ENCODE data around the gene NFAM1.

DNA sequence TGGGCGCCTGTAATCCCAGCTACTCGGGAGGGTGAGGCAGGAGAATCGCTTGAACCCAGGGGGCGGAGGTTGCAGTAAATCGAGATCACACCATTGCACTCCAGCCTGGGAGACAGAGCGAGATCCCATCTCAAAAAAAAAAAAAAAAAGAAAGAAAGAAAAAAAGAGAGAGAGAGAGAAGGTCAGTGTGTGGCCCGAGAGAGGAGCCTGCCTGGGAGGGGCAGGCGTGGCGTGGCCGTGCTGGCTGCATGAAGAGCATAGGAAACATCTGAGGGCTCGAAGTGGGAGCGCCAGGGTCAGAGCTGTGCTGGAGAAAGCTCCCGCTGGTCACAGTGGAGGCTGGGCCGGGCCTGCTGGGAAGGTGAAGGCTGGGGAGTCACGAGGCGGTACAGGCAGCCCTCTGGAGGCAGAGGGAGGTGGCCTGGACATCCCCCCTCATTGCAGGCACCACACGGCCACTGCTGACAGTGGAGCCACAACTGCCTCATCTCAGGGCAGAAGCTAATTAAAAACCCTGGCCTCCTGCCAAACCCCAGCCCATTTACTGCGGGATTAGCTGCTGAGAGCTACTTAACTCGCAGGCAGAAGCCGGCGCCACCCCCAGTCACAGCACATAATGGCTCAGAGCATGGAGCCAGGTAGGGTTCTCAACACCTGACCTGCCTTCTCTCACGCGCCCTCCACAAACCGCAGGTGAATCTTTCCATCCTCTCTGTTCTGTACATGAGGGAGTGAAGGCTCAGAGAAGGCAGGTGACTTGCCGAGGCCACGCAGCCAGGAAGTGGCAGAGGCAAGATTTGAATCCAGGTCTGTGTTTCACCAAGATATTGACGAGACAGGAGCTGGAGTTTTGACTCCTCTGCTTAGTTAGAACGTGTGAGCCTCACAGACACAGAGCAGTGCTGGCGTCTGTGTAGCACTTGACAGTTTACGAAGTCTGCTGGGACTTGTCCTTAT is 32.6 kb downstream of the NFAM1 start:
- TF ChIP-seq POLR2A (IDR thresholded peaks at IDR 0.05): no peak
- TF ChIP-seq, protein P1, sequence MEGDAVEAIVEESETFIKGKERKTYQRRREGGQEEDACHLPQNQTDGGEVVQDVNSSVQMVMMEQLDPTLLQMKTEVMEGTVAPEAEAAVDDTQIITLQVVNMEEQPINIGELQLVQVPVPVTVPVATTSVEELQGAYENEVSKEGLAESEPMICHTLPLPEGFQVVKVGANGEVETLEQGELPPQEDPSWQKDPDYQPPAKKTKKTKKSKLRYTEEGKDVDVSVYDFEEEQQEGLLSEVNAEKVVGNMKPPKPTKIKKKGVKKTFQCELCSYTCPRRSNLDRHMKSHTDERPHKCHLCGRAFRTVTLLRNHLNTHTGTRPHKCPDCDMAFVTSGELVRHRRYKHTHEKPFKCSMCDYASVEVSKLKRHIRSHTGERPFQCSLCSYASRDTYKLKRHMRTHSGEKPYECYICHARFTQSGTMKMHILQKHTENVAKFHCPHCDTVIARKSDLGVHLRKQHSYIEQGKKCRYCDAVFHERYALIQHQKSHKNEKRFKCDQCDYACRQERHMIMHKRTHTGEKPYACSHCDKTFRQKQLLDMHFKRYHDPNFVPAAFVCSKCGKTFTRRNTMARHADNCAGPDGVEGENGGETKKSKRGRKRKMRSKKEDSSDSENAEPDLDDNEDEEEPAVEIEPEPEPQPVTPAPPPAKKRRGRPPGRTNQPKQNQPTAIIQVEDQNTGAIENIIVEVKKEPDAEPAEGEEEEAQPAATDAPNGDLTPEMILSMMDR (IDR thresholded peaks at IDR 0.05): no peak
